Skeletal muscle tissue (tissue), 4 donors: ENCODE results near the gene RPTN. TPM values are rescaled to one million over a fixed set of nuclear protein-coding genes. Genes with fewer than 3 reads are reported as not detected.

Source experiments
- H3K27ac ChIP-seq: one replicate; pipeline ENCODE4 v1.7.0; 2013; ENCODE audit warnings: mild to moderate bottlenecking, low read depth, low read length, inconsistent platforms
- H3K27me3 ChIP-seq, 3 donors: one replicate each; pipeline ENCODE4 v1.7.0; 2013; ENCODE audit warnings: low read length in 3 of 3; ENCODE audit not compliant: control insufficient read depth in 3 of 3, insufficient read depth in 3 of 3
- H3K36me3 ChIP-seq, 3 donors: one replicate each; pipeline ENCODE4 v1.7.0; 2013; ENCODE audit warnings: low read length in 3 of 3; ENCODE audit not compliant: control insufficient read depth in 3 of 3, insufficient read depth in 3 of 3
- H3K4me1 ChIP-seq, 3 donors: one replicate each; pipeline ENCODE4 v1.7.0; 2013; ENCODE audit warnings: low read length in 3 of 3, mild to moderate bottlenecking in 3 of 3; ENCODE audit not compliant: control insufficient read depth in 3 of 3, insufficient read depth in 3 of 3
- H3K4me3 ChIP-seq, 3 donors: one replicate each; pipeline ENCODE4 v1.7.0; 2013; ENCODE audit warnings: low read length in 3 of 3
- H3K9ac ChIP-seq, 3 donors: one replicate each; pipeline ENCODE4 v1.7.0; 2013; ENCODE audit warnings: low read length in 3 of 3, mild to moderate bottlenecking in 3 of 3, moderate library complexity in 2 of 3, low read depth in 1 of 3
- H3K9me3 ChIP-seq, 3 donors: one replicate each; pipeline ENCODE4 v1.7.0; 2013; ENCODE audit warnings: low read length in 3 of 3; ENCODE audit not compliant: control insufficient read depth in 3 of 3
- total RNA-seq: library from RNA; depleted of rRNA; stranded (reverse); fragments of >200 nt; gene quantifications from one replicate; pipeline ENCODE4 v1.2.3, GENCODE V29; 2014
- donor health status: Osteomylitis.

The RPTN gene
- total RNA-seq, result not detected

GRCh38 chr1:152159144-152159543, at the start of gene RPTN:
Gene RPTN (minus strand): TSS chr1:152159228. CDS start chr1:152157889, 1,339 bp downstream.
- Histone ChIP-seq H3K9me3 (no peaks in the 10 kb centered on the region), H3K4me3 (no peak within 1 kb of the TSS), H3K27me3 (no peaks in the 10 kb centered on the region), H3K36me3 (no peaks in the 10 kb centered on the region), H3K27ac (no peak within 1 kb of the TSS), H3K4me1 (no peaks in the 10 kb centered on the region), H3K9ac (no peak within 1 kb of the TSS)

GRCh38 chr1:152198982-152199381, 40.0 kb upstream of the RPTN start:
- Histone ChIP-seq H3K4me1 (no peaks in the 10 kb centered on the region), H3K4me3 (no peak overlapping the region), H3K9me3 (no peaks in the 10 kb centered on the region), H3K36me3 (no peaks in the 10 kb centered on the region), H3K27me3 (no peaks in the 10 kb centered on the region), H3K9ac (no peak overlapping the region), H3K27ac (no peak overlapping the region)

GRCh38 chr1:152197361-152197941, 38.4 kb upstream of the RPTN start:
- Histone ChIP-seq H3K4me3 (no peak overlapping the region), H3K27me3 (no peaks in the 10 kb centered on the region), H3K9ac (no peak overlapping the region), H3K36me3 (no peaks in the 10 kb centered on the region), H3K27ac (no peak overlapping the region), H3K4me1 (no peaks in the 10 kb centered on the region), H3K9me3 (no peaks in the 10 kb centered on the region)

GRCh38 chr1:152191711-152192110, 32.7 kb upstream of the RPTN start:
- Histone ChIP-seq H3K4me3 (no peak overlapping the region), H3K4me1 (no peaks in the 10 kb centered on the region), H3K9ac (no peak overlapping the region), H3K27me3 (peaks cover 0 to 6% (median 3%) of the 10 kb centered on the region in 3 donors), H3K27ac (no peak overlapping the region), H3K9me3 (no peaks in the 10 kb centered on the region), H3K36me3 (no peaks in the 10 kb centered on the region)

- Histone ChIP-seq H3K4me3 (no peak overlapping the region), H3K4me1 (no peaks in the 10 kb centered on the region)
These were observed 32.2 kb upstream of the RPTN start for GRCh38 chr1:152191260-152191659.

GRCh38 chr1:152190589-152190988, 31.6 kb upstream of the RPTN start:
- Histone ChIP-seq H3K36me3 (no peaks in the 10 kb centered on the region), H3K27ac (no peak overlapping the region), H3K27me3 (peaks cover 0 to 6% (median 3%) of the 10 kb centered on the region in 3 donors), H3K4me1 (no peaks in the 10 kb centered on the region), H3K9ac (no peak overlapping the region), H3K4me3 (no peak overlapping the region), H3K9me3 (no peaks in the 10 kb centered on the region)

More at GRCh38 chr1:152191260-152191659, 32.2 kb upstream of the RPTN start:
- peaks cover 0 to 6% (median 3%) of the 10 kb centered on the region in 3 donors for H3K27me3 ChIP-seq
- no peak overlapping the region for H3K27ac ChIP-seq
- H3K9ac ChIP-seq, result no peak overlapping the region
- H3K9me3 ChIP-seq, result no peaks in the 10 kb centered on the region
- no peaks in the 10 kb centered on the region for H3K36me3 ChIP-seq

GRCh38 chr1:152189657-152190442, 30.8 kb upstream of the RPTN start:
- no peaks in the 10 kb centered on the region for H3K4me1 ChIP-seq
- no peak overlapping the region for H3K9ac ChIP-seq
- H3K27ac ChIP-seq, result no peak overlapping the region
- no peaks in the 10 kb centered on the region for H3K9me3 ChIP-seq
- no peaks in the 10 kb centered on the region for H3K36me3 ChIP-seq
- H3K4me3 ChIP-seq, result peak overlapping the region; percentile 46 to 76 (median 56)
- H3K27me3 ChIP-seq, result peaks cover 0 to 6% (median 3%) of the 10 kb centered on the region in 3 donors

GRCh38 chr1:152188673-152189591, 29.9 kb upstream of the RPTN start:
- H3K4me1 ChIP-seq, result no peaks in the 10 kb centered on the region
- H3K9me3 ChIP-seq, result no peaks in the 10 kb centered on the region
- H3K27me3 ChIP-seq, result peaks cover 0 to 6% (median 3%) of the 10 kb centered on the region in 3 donors
- no peak overlapping the region for H3K27ac ChIP-seq
- peak overlapping the region; percentile 56 to 76 (median 69) for H3K4me3 ChIP-seq
- peak overlapping the region in 2 of 3 donors; percentile 51 to 74 for H3K9ac ChIP-seq
- no peaks in the 10 kb centered on the region for H3K36me3 ChIP-seq

- Histone ChIP-seq H3K27ac (no peak overlapping the region), H3K9ac (no peak overlapping the region), H3K27me3 (peaks cover 0 to 6% (median 3%) of the 10 kb centered on the region in 3 donors), H3K4me3 (no peak overlapping the region), H3K36me3 (no peaks in the 10 kb centered on the region), H3K4me1 (no peaks in the 10 kb centered on the region), H3K9me3 (no peaks in the 10 kb centered on the region)
These were observed 27.7 kb upstream of the RPTN start for GRCh38 chr1:152186556-152187285.
